HFFc6 (cell line): ENCODE results near the gene CLVS2. TPM values are rescaled to one million over a fixed set of nuclear protein-coding genes. Genes with fewer than 3 reads are reported as not detected.

Experiments
- DNase-seq: peaks from one replicate; pipeline ENCODE4 v3.0.0-alpha.2; 2018
- H3K27ac Mint-ChIP-seq: 2 replicates; pipeline ENCODE4 v1.8.0; 2020; ENCODE audit warnings: mild to moderate bottlenecking, mixed read lengths
- H3K27me3 Mint-ChIP-seq: 2 replicates; pipeline ENCODE4 v1.8.0; 2021; ENCODE audit warnings: mild to moderate bottlenecking, moderate library complexity, mixed read lengths; ENCODE audit not compliant: insufficient read depth
- H3K36me3 Mint-ChIP-seq: 2 replicates; pipeline ENCODE4 v1.8.0; 2021; ENCODE audit warnings: low read depth, mixed read lengths
- H3K4me1 Mint-ChIP-seq: 2 replicates; pipeline ENCODE4 v1.8.0; 2020; ENCODE audit warnings: low read depth, mixed read lengths
- H3K4me3 Mint-ChIP-seq: 2 replicates; pipeline ENCODE4 v1.8.0; 2020; ENCODE audit warnings: mild to moderate bottlenecking, moderate library complexity, mixed read lengths
- H3K9me3 Mint-ChIP-seq: 2 replicates; pipeline ENCODE4 v1.8.0; 2020; ENCODE audit warnings: mild to moderate bottlenecking, mixed read lengths
- total RNA-seq, 6 experiments: library from RNA; stranded (reverse); fragmentation: NEBNext Ultra II Directional; extraction: Animal tissue kit (Norgen Biotek cat#: 25700); gene quantifications; 2 replicates in 1 of 6; 3 replicates in 5 of 6; pipeline ENCODE4 v1.2.3, GENCODE V29; 2021
- TF ChIP-seq, protein P1 (sequence below): fragments of 200-600 bp; sonication (generic); IDR thresholded peaks from 2 replicates; pipeline ENCODE4 v1.5.0; 2021; ENCODE audit warnings: antibody characterized with exemption, mild to moderate bottlenecking

Gene CLVS2
- total RNA-seq, 6 experiments from 2014 or later, result not detected

DNA sequence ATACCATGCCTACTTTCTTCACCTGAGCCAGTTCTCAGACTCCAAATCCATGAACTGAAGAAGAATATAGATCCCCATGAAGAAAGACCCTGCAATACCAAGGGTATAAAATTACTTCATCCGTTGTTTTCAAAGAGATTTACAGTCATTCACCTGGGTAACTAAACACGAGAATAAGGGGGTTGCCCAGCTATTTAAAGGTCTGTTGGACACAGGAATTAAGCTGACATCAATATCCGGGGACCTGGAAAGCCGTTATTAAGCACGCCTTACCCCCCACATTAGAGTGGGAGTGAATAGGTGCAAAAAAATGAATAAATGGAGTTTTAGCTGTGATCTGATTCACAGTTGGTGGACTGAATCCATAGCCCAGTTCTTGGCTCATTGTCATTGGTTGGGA is 28.9 kb downstream of the CLVS2 start:
- TF ChIP-seq, protein P1, sequence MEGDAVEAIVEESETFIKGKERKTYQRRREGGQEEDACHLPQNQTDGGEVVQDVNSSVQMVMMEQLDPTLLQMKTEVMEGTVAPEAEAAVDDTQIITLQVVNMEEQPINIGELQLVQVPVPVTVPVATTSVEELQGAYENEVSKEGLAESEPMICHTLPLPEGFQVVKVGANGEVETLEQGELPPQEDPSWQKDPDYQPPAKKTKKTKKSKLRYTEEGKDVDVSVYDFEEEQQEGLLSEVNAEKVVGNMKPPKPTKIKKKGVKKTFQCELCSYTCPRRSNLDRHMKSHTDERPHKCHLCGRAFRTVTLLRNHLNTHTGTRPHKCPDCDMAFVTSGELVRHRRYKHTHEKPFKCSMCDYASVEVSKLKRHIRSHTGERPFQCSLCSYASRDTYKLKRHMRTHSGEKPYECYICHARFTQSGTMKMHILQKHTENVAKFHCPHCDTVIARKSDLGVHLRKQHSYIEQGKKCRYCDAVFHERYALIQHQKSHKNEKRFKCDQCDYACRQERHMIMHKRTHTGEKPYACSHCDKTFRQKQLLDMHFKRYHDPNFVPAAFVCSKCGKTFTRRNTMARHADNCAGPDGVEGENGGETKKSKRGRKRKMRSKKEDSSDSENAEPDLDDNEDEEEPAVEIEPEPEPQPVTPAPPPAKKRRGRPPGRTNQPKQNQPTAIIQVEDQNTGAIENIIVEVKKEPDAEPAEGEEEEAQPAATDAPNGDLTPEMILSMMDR, result no peak
- no peak for DNase-seq
- Mint-ChIP-seq H3K4me1 (no peaks in the 10 kb centered on the region), H3K36me3 (peaks cover 7% of the 10 kb centered on the region; the same call in 1 of the 2 replicates), H3K27me3 (no peaks in the 10 kb centered on the region), H3K4me3 (no peak overlapping the region), H3K9me3 (peaks cover 42% of the 10 kb centered on the region), H3K27ac (no peak overlapping the region)

DNA sequence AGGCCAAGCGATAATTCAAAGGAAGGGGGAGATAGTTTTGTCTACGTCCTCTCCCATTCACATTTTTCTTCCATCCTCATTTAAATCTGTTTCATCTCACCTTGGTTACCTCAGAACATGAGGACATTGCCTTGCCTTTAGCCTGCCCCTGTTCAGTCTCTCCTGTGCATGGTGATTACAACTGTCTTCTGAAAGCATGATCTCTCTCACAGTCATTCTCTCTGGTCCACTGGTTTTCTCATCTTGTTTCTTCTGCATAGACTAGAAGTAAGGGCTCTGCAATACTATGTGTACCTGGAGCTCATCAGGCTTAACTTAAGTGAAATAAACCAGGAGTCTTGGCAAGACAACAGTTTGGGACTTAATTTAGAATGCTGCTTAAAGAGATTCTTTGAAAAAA is 31.4 kb downstream of the CLVS2 start:
- Mint-ChIP-seq H3K36me3 (peaks cover 7% of the 10 kb centered on the region; the same call in 1 of the 2 replicates), H3K27me3 (no peaks in the 10 kb centered on the region), H3K4me1 (no peaks in the 10 kb centered on the region), H3K4me3 (no peak overlapping the region), H3K9me3 (peaks cover 40% of the 10 kb centered on the region), H3K27ac (no peak overlapping the region)
- TF ChIP-seq, protein P1, result no peak
- DNase-seq, result no peak

DNA sequence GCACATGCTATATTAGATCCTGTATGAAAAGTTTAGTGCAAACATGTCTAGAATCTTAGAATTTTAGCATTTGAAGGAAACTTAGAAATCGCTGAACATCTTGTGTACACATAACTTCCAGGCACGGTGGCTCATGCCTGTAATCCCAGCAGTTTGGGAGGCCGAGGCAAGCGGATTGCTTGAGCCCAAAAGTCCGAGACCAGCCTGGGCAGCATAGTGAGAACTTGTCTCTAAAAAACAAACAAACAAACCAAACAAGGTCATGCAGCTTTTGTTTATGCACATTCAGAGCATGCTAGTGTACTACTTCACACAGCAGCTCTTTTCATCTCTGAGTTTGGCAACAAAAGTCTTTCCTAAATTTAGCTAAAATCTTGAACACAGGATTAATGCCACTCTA is 32.2 kb downstream of the CLVS2 start:
- Mint-ChIP-seq H3K27me3 (no peaks in the 10 kb centered on the region), H3K36me3 (peaks cover 7% of the 10 kb centered on the region; the same call in 1 of the 2 replicates), H3K4me3 (no peak overlapping the region), H3K9me3 (peaks cover 40% of the 10 kb centered on the region), H3K4me1 (no peaks in the 10 kb centered on the region), H3K27ac (no peak overlapping the region)
- TF ChIP-seq, protein P1, result no peak
- DNase-seq, result no peak

DNA sequence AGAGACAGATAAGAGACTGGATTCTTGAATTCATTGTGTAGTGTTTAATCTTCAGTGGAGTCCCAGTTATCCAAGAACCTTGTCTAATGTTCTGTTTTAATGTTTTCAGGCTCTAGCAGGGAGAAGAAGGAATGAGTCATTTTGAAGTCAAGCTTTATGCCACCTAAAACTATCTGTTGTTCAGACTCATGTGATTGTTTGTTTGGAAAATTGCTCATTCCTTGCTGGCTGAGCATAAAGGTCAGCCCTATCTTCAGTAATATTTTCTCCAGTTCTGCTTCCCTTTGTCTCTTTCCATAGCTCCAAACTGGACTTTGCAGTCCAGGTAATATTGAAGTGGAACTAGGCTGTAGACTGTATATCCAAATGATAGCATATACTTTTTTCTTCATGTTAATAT is 34.2 kb downstream of the CLVS2 start:
- Mint-ChIP-seq H3K4me3 (no peak overlapping the region), H3K9me3 (peaks cover 40% of the 10 kb centered on the region), H3K36me3 (peaks cover 7% of the 10 kb centered on the region; the same call in 1 of the 2 replicates), H3K27ac (no peak overlapping the region), H3K27me3 (no peaks in the 10 kb centered on the region), H3K4me1 (no peaks in the 10 kb centered on the region)
- TF ChIP-seq, protein P1, result no peak
- no peak for DNase-seq

DNA sequence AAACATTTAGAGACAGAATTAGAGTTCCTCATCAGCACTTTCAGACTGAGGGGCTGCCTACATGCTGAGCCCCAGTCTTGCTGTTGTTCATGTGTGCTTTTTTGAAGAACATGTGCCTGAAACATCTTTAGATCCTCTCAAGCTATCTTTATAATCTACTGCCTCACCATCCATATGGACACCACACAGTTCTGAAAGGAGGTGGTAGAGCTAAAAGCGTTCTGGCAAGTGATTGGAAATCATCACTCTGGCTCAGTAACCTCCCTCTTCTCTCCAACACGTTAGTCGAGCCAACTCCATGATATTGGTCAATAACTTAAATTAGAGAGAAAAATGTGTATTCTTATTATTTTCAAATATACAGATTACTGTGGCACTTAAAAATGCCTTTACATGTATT is 40.6 kb downstream of the CLVS2 start:
- TF ChIP-seq, protein P1, result no peak
- H3K36me3 Mint-ChIP-seq, result no peaks in the 10 kb centered on the region
- H3K9me3 Mint-ChIP-seq, result peaks cover 45% of the 10 kb centered on the region
- H3K27me3 Mint-ChIP-seq, result no peaks in the 10 kb centered on the region
- no peaks in the 10 kb centered on the region for H3K4me1 Mint-ChIP-seq
- no peak overlapping the region for H3K27ac Mint-ChIP-seq
- no peak overlapping the region for H3K4me3 Mint-ChIP-seq
- DNase-seq, result no peak

DNA sequence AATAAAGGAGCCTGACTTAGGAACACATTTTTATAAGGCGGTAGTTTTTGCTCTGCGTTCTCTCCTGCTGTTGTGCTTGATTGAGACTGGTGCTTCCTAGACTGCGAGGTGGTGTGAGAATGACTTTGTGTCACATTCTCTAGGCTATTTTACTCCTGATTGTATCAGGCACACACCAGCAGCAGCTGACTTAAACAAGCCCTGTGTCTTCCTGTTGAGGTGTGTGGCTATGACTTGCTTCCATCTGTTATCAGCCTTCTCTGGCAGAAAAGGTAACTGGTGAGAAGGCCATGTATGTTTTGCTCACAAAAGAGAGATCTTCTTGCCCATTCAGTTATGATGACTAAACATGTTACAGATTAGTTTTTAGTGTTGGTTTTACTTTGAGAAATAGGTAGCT is 43.4 kb downstream of the CLVS2 start:
- Mint-ChIP-seq H3K4me1 (no peaks in the 10 kb centered on the region), H3K9me3 (peaks cover 42% of the 10 kb centered on the region), H3K27me3 (no peaks in the 10 kb centered on the region), H3K36me3 (no peaks in the 10 kb centered on the region), H3K27ac (no peak overlapping the region), H3K4me3 (no peak overlapping the region)
- no peak for DNase-seq
- TF ChIP-seq, protein P1, result no peak
